GM10266 (cell line): ENCODE data around the gene PNISR.
A peak's percentile ranks its signal among the peaks of the same experiment; 100 is the strongest.

Source experiments
- DNase-seq: peaks from one replicate; pipeline ENCODE4 v3.0.0; 2012; ENCODE audit errors: extremely low spot score
- CTCF ChIP-seq: IDR thresholded peaks from 2 replicates; pipeline ENCODE4 v1.5.1; 2012; ENCODE audit warnings: mild to moderate bottlenecking, low read depth; ENCODE audit not compliant: control insufficient read depth, insufficient read depth; ENCODE audit errors: missing control alignments

Gene PNISR

GRCh38 chr6:99434702-99435530 lies 9.8 kb upstream of the PNISR start:
- peak; percentile 50 for TF ChIP-seq CTCF
- peak; percentile 15 for DNase-seq

- no peak for DNase-seq
- TF ChIP-seq CTCF, result no peak
Observed at GRCh38 chr6:99432877-99433276, 7.8 kb upstream of the PNISR start.

GRCh38 chr6:99431901-99432300 lies 6.8 kb upstream of the PNISR start:
- no peak for DNase-seq
- TF ChIP-seq CTCF, result no peak

DNA sequence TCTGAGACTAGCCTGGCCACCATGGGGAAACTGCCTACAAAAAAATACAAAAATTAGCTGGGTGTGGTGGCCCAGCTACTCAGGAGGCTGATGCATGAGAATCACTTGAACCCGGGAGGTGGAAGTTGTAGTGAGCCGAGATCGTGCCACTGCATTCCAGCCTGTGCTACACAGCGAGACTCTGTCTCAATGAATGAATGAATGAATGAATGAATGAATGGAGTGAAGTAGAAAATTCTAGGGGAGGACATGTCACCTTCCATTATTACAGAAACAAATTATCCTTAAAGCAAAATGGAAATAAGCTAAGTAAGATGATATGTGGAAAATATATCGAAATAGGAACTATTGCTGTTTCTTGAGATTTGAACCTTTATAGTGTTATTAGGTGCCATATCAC lies 2.9 kb upstream of the PNISR start:
- no peak for TF ChIP-seq CTCF

GRCh38 chr6:99426451-99426757 lies 1.3 kb upstream of the PNISR start:
- DNase-seq, result no peak
- TF ChIP-seq CTCF, result no peak

More for the DNA sequence above, 2.9 kb upstream of the PNISR start:
- DNase-seq, result no peak

DNA sequence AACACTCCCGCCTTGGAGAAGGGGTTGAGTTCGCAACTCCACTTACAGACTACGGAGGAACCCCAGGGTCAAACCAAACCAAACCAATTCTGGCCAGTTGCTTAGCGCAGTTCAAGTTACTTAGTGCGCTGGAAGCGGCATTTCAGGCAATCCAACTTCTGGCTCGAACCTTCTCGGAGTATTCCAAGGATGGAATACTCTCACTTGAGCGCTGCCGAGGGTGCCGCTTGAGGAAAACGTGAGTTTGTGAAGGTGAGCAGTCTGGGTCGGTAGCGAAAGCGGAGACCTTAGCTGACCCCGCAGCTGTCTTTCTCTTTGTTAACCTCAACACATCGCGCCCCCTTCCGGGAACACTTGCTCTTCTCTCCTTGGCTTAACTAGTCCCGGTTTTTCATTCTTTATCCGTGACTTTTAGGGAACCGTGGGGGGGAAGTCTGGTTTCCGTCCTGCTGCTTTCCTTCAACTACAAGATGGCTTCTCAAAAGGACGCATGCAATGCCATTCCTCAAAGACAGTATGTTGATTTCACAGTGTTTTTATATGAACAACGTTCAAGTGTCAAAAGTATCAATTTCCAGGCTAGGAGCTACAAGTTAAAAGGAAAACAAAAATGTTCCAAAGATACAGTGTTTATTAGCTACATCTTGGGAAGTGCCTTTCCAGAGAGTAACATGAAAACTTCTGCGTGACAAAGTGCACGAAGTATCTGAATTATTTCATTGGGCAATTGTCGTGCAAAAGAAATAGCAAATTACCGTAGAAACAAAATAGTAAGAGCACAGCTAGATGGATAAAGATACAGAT lies 741 bp upstream of the PNISR start:
- DNase-seq, result peak; percentile 33
- peak; percentile 63 for TF ChIP-seq CTCF

DNA sequence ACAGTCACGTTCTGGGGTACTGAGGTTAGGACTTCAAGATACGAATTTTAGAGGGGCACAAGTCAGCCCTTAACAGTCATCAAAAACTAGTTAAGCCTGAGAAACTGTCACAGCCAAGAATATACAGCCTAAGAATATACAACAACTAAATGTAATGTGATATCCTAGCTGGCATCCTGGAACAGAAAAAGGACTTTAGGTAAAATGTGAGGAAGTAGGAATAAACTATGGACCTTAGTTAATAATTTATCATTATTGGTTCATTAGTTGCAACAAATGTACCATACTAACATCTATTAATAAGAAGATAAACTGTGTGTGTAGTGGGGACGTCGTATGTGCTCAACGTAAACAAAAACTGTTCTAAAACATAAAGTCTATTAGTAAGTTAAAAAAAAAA lies 1.1 kb downstream of the PNISR start:
- DNase-seq, result no peak
- no peak for TF ChIP-seq CTCF
